ENCODE results near the gene ASB9.
"Not testable (repeated sequence)": the region's sequence is repeated elsewhere in the genome, so short reads cannot be mapped to it uniquely, and the experiment has no call there.

Gene ASB9

GRCh38 chrX:15240414-15240813, 29.5 kb downstream of the ASB9 start:
- no peak for DNase-seq

- DNase-seq, result no peak
Observed at GRCh38 chrX:15236146-15236545, 33.7 kb downstream of the ASB9 start.

GRCh38 chrX:15235001-15235400, 34.9 kb downstream of the ASB9 start:
- DNase-seq, result no peak

- DNase-seq, result peak; percentile 21
Observed at GRCh38 chrX:15233416-15234015, 36.4 kb downstream of the ASB9 start.

GRCh38 chrX:15224747-15225146, 45.1 kb downstream of the ASB9 start:
- DNase-seq, result no peak

GRCh38 chrX:15221321-15221720, 48.6 kb downstream of the ASB9 start:
- peak; percentile 63 for DNase-seq

GRCh38 chrX:15217161-15217560, 52.7 kb downstream of the ASB9 start:
- DNase-seq, result no peak

- DNase-seq, result peak; percentile 3
Observed at GRCh38 chrX:15216280-15216679, 53.6 kb downstream of the ASB9 start.

GRCh38 chrX:15215366-15215765, 54.5 kb downstream of the ASB9 start:
- no peak for DNase-seq

GRCh38 chrX:15214588-15214987, 55.3 kb downstream of the ASB9 start:
- peak; percentile 16 for DNase-seq

- DNase-seq, result no peak
Observed at GRCh38 chrX:15209096-15209495, 60.8 kb downstream of the ASB9 start.

- DNase-seq, result no peak
Observed at GRCh38 chrX:15207994-15208393, 61.9 kb downstream of the ASB9 start.

- no peak for DNase-seq
Observed at GRCh38 chrX:15207384-15207783, 62.5 kb downstream of the ASB9 start.

- DNase-seq, result no peak
Observed at GRCh38 chrX:15206306-15206705, 63.6 kb downstream of the ASB9 start.

- DNase-seq, result no peak
Observed at GRCh38 chrX:15204130-15204751, 65.6 kb downstream of the ASB9 start.

- no peak for DNase-seq
Observed at GRCh38 chrX:15203694-15204093, 66.2 kb downstream of the ASB9 start.

- DNase-seq, result peak; percentile 70
Observed at GRCh38 chrX:15202454-15203177, 67.3 kb downstream of the ASB9 start.

- no peak for DNase-seq
Observed at GRCh38 chrX:15200871-15201270, 69.0 kb downstream of the ASB9 start.

GRCh38 chrX:15198608-15199202, 71.2 kb downstream of the ASB9 start:
- not testable (repeated sequence) for DNase-seq

GRCh38 chrX:15194146-15194545, 75.7 kb downstream of the ASB9 start:
- DNase-seq, result no peak
